HUES64 (cell line): ENCODE data around the gene AMOTL1.
A peak's percentile ranks its signal among the peaks of the same experiment; 100 is the strongest.

Experiments used
- H3K27ac ChIP-seq: 2 replicates; pipeline ENCODE4 v1.7.0; 2013; ENCODE audit warnings: low read depth, low read length, inconsistent platforms
- H3K27me3 ChIP-seq: 2 replicates; pipeline ENCODE4 v1.6.1; 2013; ENCODE audit warnings: mild to moderate bottlenecking, low read length; ENCODE audit not compliant: insufficient read depth
- H3K36me3 ChIP-seq: 2 replicates; pipeline ENCODE4 v1.6.1; 2013; ENCODE audit warnings: mild to moderate bottlenecking, low read length; ENCODE audit not compliant: insufficient read depth
- H3K4me1 ChIP-seq: 2 replicates; pipeline ENCODE4 v1.6.1; 2013; ENCODE audit warnings: mild to moderate bottlenecking, low read length, moderate library complexity; ENCODE audit not compliant: insufficient read depth
- H3K4me3 ChIP-seq: 2 replicates; pipeline ENCODE4 v1.5.1; 2013; ENCODE audit warnings: mild to moderate bottlenecking, low read length, moderate library complexity
- H3K9ac ChIP-seq: 2 replicates; pipeline ENCODE4 v1.6.1; 2013; ENCODE audit warnings: mild to moderate bottlenecking, low read depth, low read length
- H3K9me3 ChIP-seq: 2 replicates; pipeline ENCODE4 v1.6.1; 2013; ENCODE audit warnings: low read depth, low read length; ENCODE audit not compliant: insufficient read depth
- WGBS: fragments of 150-250, 120-280 bp; methylation state at CpG from one replicate; pipeline ENCODE4 v1.1.7; 2013; ENCODE audit warnings: missing lambda C conversion rate; 5-methylcytosine and 5-hydroxymethylcytosine counted together

Gene AMOTL1

DNA sequence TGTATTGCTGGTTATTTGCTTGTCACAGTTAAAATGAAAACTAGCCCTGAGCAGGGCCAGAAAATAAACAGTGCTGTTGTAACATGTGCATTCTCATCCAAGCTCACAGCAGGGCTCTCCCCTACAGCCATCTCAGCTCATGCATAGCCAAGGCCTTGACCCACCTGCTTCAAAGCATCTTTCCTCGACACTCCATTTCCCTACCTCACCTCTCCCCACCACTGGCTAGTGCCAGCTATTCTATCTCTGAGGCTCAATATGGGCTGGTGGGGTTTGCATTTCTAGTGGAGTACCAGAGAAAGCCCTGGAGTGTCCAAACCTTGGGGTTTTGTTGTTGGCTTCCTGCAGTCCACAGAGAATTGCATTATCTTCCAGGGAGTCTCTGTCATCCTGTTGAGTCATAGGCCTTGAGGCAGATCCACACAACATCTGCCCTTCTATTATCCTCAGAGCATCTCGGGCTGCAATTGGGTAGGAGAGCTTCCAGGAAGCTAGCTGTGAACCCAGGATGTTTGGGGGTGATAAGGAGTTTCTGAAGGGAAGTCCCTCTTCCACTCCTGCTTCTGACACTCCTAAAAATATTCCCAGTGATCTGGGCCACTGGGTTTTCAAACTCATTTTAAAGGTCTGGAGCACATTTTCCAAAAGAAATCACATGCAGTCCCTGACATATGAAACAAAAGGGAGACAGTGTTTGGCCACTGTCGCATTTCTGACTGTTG, 36.1 kb upstream of the AMOTL1 start:
- Histone ChIP-seq H3K27me3 (no peaks in the 10 kb centered on the region), H3K4me1 (peaks cover 56% of the 10 kb centered on the region), H3K9ac (no peak overlapping the region), H3K36me3 (no peaks in the 10 kb centered on the region), H3K4me3 (no peak overlapping the region), H3K9me3 (no peaks in the 10 kb centered on the region), H3K27ac (0 out of 2 replicates have a peak overlapping the region, but pooled peaks have one; percentile 11)
- 78% methylated on average over 3 of the region's 3 CpGs for WGBS

GRCh38 chr11:94732617-94733281, 35.4 kb upstream of the AMOTL1 start:
- H3K27ac ChIP-seq: no peak overlapping the region
- no peak overlapping the region for H3K4me3 ChIP-seq
- WGBS: 87% methylated on average over 6 of the region's 7 CpGs
- no peaks in the 10 kb centered on the region for H3K9me3 ChIP-seq
- H3K9ac ChIP-seq: no peak overlapping the region
- no peaks in the 10 kb centered on the region for H3K27me3 ChIP-seq
- no peaks in the 10 kb centered on the region for H3K36me3 ChIP-seq
- H3K4me1 ChIP-seq: peaks cover 62% of the 10 kb centered on the region

- peak overlapping the region; percentile 67 for H3K27ac ChIP-seq
- peaks cover 73% of the 10 kb centered on the region for H3K4me1 ChIP-seq
- no peak overlapping the region for H3K4me3 ChIP-seq
- 10% methylated on average over 4 of the region's 4 CpGs for WGBS
- H3K27me3 ChIP-seq: no peaks in the 10 kb centered on the region
- H3K9me3 ChIP-seq: no peaks in the 10 kb centered on the region
- H3K36me3 ChIP-seq: no peaks in the 10 kb centered on the region
- peak overlapping the region; percentile 12; the same call in 1 of the 2 replicates for H3K9ac ChIP-seq
Observed at GRCh38 chr11:94734563-94735275, 33.4 kb upstream of the AMOTL1 start.

GRCh38 chr11:94735907-94736306, 32.2 kb upstream of the AMOTL1 start:
- H3K9me3 ChIP-seq: no peaks in the 10 kb centered on the region
- H3K36me3 ChIP-seq: no peaks in the 10 kb centered on the region
- 54% methylated on average over 4 of the region's 4 CpGs for WGBS
- H3K27ac ChIP-seq: no peak overlapping the region
- peaks cover 78% of the 10 kb centered on the region for H3K4me1 ChIP-seq
- no peak overlapping the region for H3K9ac ChIP-seq
- no peak overlapping the region for H3K4me3 ChIP-seq
- peaks cover 11% of the 10 kb centered on the region for H3K27me3 ChIP-seq

GRCh38 chr11:94737171-94737611, 31.0 kb upstream of the AMOTL1 start:
- no peak overlapping the region for H3K4me3 ChIP-seq
- H3K27ac ChIP-seq: no peak overlapping the region
- WGBS: 75% methylated on average over 2 of the region's 2 CpGs
- peaks cover 72% of the 10 kb centered on the region for H3K4me1 ChIP-seq
- peaks cover 24% of the 10 kb centered on the region for H3K27me3 ChIP-seq
- H3K36me3 ChIP-seq: no peaks in the 10 kb centered on the region; the same call in 1 of the 2 replicates
- H3K9me3 ChIP-seq: no peaks in the 10 kb centered on the region
- H3K9ac ChIP-seq: no peak overlapping the region

DNA sequence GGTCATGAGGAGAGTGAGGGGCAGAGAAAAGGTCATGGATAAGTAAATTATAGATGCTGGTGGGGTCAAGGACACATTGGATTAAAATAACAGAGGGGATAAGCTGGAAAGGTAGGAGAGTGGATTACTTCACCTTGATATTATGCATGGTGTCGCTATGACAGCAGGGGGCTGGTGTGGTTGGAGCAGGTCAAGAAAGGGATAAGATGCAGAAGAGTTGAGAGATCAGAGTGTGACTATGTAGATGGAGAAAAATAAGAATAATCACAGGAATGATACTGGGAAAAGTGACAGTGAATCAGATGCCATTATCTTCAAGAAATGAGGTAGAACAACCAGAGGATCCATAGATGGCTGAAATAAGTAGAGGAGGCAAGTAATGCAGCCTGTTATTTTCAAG, 29.4 kb upstream of the AMOTL1 start:
- H3K27me3 ChIP-seq: peaks cover 26% of the 10 kb centered on the region
- no peak overlapping the region for H3K4me3 ChIP-seq
- H3K27ac ChIP-seq: no peak overlapping the region
- 76% methylated on average over 1 of the region's 1 CpG for whole genome bisulfite sequencing
- no peaks in the 10 kb centered on the region; the same call in 1 of the 2 replicates for H3K36me3 ChIP-seq
- no peaks in the 10 kb centered on the region for H3K9me3 ChIP-seq
- no peak overlapping the region for H3K9ac ChIP-seq
- peaks cover 61% of the 10 kb centered on the region for H3K4me1 ChIP-seq

GRCh38 chr11:94739331-94739730, 28.8 kb upstream of the AMOTL1 start:
- Histone ChIP-seq H3K27ac (no peak overlapping the region), H3K36me3 (no peaks in the 10 kb centered on the region; the same call in 1 of the 2 replicates), H3K9ac (no peak overlapping the region), H3K27me3 (peaks cover 26% of the 10 kb centered on the region), H3K4me1 (peaks cover 55% of the 10 kb centered on the region), H3K9me3 (no peaks in the 10 kb centered on the region), H3K4me3 (no peak overlapping the region)
- WGBS: 30% methylated on average over 2 of the region's 2 CpGs

DNA sequence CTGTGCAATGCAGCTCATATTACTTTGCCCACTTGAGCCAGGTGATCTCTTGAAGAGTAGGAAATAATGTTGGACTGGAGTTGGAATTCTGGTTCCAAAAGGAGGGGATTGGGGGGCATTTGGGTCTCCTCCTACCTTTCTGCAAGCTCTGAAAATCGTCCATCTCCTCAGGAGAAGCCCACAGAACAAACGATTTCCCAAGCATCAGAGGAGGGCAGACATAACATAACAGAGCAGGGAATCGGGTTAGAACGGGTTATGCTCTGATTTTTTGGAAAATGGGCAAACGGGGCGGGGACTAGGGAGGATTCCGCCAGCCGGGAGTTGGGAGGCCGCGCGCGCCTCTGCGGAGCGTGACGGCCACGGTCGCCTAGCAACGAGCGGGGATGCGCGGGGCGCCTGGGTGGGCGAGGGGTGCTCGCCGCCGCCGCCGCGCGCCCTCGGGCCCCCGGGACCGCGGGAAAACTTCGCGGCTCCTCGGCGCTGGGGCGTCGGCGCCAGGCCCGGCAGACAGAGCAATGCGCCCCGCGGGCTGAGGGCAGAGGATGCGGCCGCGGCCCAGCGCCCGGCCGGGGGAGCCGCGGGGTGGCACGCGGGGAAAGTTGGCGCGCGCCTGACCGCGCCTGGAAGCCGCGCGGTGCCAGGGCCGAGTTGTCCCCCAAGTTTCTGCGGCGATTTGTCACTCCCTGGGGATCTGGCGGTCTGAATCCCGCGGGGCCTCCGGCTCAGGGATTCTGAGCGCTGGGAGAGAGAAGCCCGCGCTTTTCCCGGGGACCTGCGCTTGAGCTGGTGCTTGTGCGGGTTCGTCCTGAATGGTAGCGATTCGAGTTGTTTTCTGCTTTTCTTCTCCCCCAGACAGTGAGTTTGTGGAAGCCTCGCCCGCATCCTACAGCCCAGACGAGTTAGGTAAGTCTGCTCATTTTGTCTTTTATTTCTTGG, 27.8 kb upstream of the AMOTL1 start:
- 1% methylated on average over 82 of the region's 82 CpGs for WGBS
- H3K27me3 ChIP-seq: peaks cover 26% of the 10 kb centered on the region
- no peaks in the 10 kb centered on the region; the same call in 1 of the 2 replicates for H3K36me3 ChIP-seq
- no peak overlapping the region for H3K27ac ChIP-seq
- peak overlapping the region; percentile 75 for H3K9ac ChIP-seq
- no peaks in the 10 kb centered on the region for H3K9me3 ChIP-seq
- H3K4me3 ChIP-seq: peak overlapping the region; percentile 70
- H3K4me1 ChIP-seq: peaks cover 47% of the 10 kb centered on the region

- peak overlapping the region; percentile 70 for H3K4me3 ChIP-seq
- H3K36me3 ChIP-seq: no peaks in the 10 kb centered on the region; the same call in 1 of the 2 replicates
- WGBS: 2% methylated on average over 35 of the region's 35 CpGs
- H3K27ac ChIP-seq: no peak overlapping the region
- peaks cover 39% of the 10 kb centered on the region for H3K4me1 ChIP-seq
- H3K27me3 ChIP-seq: peaks cover 26% of the 10 kb centered on the region
- no peaks in the 10 kb centered on the region for H3K9me3 ChIP-seq
- H3K9ac ChIP-seq: peak overlapping the region; percentile 75
Observed at GRCh38 chr11:94741022-94741679, 27.0 kb upstream of the AMOTL1 start.

GRCh38 chr11:94742665-94743064, 25.5 kb upstream of the AMOTL1 start:
- Histone ChIP-seq H3K4me3 (no peak overlapping the region), H3K27ac (no peak overlapping the region), H3K4me1 (peaks cover 28% of the 10 kb centered on the region), H3K9me3 (no peaks in the 10 kb centered on the region), H3K27me3 (peaks cover 26% of the 10 kb centered on the region), H3K36me3 (no peaks in the 10 kb centered on the region; the same call in 1 of the 2 replicates), H3K9ac (no peak overlapping the region)
- 87% methylated on average over 2 of the region's 2 CpGs for WGBS
